IMR-90 (cell line): ENCODE results near the gene GZMB. TPM values are rescaled to one million over a fixed set of nuclear protein-coding genes. Genes with fewer than 3 reads are reported as not detected.
A peak's percentile ranks its signal among the peaks of the same experiment; 100 is the strongest.

Experiments
- ATAC-seq: fragments of 200-7000 bp; cut with Tn5 transposase; 2 replicates; pipeline ENCODE4 v1.9.1; 2020; ENCODE audit warnings: low read depth, mild to moderate bottlenecking, moderate library complexity
- BruUV-seq: library from RNA; stranded (reverse); fragments of 400-500 nt; replicated peaks from 2 replicates; lab custom pipeline; 2021; lab: Mats Ljungman, UMichigan
- CTCF ChIA-PET: fragments of 300-600 bp; formaldehyde crosslinking; extraction: SDS; loops from one replicate; lab custom pipeline; 2021; ENCODE audit warnings: antibody characterized with exemption; lab: Yijun Ruan, JAX
- POLR2A ChIA-PET: fragments of 300-600 bp; sonication (Branson Sonifier 250); formaldehyde crosslinking; loops from one replicate; lab custom pipeline; 2022; ENCODE audit warnings: antibody characterized with exemption; ENCODE audit not compliant: unreplicated experiment; lab: Charles Lee
- DNase-seq: peaks from one replicate; pipeline ENCODE4 v3.0.0; 2013
- H2AFZ ChIP-seq: replicated peaks from 2 replicates; pipeline ENCODE3; 2013; ENCODE audit warnings: low read length, mild to moderate bottlenecking; ENCODE audit not compliant: poor library complexity
- H2AK5ac ChIP-seq: 2 replicates; pipeline ENCODE4 v1.6.1; 2013; ENCODE audit warnings: low read depth, low read length, inconsistent platforms
- H2AK9ac ChIP-seq: replicated peaks from 2 replicates; pipeline ENCODE3; 2013; ENCODE audit warnings: mild to moderate bottlenecking, low read depth, low read length, moderate library complexity; ENCODE audit not compliant: poor library complexity
- H2BK120ac ChIP-seq: 2 replicates; pipeline ENCODE4 v1.6.1; 2013; ENCODE audit warnings: low read depth, low read length, inconsistent platforms
- H2BK15ac ChIP-seq: 3 replicates; pipeline ENCODE4 v1.6.1; 2013; ENCODE audit warnings: low read depth, low read length, inconsistent platforms
- H2BK20ac ChIP-seq: 2 replicates; pipeline ENCODE4 v1.6.1; 2013; ENCODE audit warnings: low read depth, mild to moderate bottlenecking, inconsistent platforms, low read length, moderate library complexity
- H2BK5ac ChIP-seq: 2 replicates; pipeline ENCODE4 v1.6.1; 2013; ENCODE audit warnings: mild to moderate bottlenecking, low read depth, low read length, inconsistent platforms; ENCODE audit not compliant: poor library complexity, severe bottlenecking
- H3K14ac ChIP-seq: replicated peaks from 2 replicates; pipeline ENCODE4 v1.6.1; 2013; ENCODE audit warnings: low read depth, low read length, inconsistent platforms
- H3K18ac ChIP-seq: 2 replicates; pipeline ENCODE4 v1.6.1; 2013; ENCODE audit warnings: low read depth, low read length, control low read depth
- H3K23ac ChIP-seq: 2 replicates; pipeline ENCODE4 v1.6.1; 2013; ENCODE audit warnings: low read depth, low read length, inconsistent platforms
- H3K27ac ChIP-seq: 2 replicates; pipeline ENCODE4 v1.5.1; 2013; ENCODE audit warnings: mild to moderate bottlenecking, control low read depth, low read length; ENCODE audit not compliant: insufficient read depth
- H3K27me3 ChIP-seq: 2 replicates; pipeline ENCODE4 v1.6.1; 2013; ENCODE audit warnings: low read length; ENCODE audit not compliant: control insufficient read depth, insufficient read depth
- H3K36me3 ChIP-seq: 2 replicates; pipeline ENCODE4 v1.6.1; 2013; ENCODE audit warnings: low read length, mixed read lengths; ENCODE audit not compliant: control insufficient read depth, insufficient read depth
- H3K4ac ChIP-seq: 2 replicates; pipeline ENCODE4 v1.6.1; 2013; ENCODE audit warnings: low read depth, low read length, inconsistent platforms
- H3K4me1 ChIP-seq: 2 replicates; pipeline ENCODE4 v1.6.1; 2013; ENCODE audit warnings: low read length, mixed read lengths; ENCODE audit not compliant: control insufficient read depth, insufficient read depth
- H3K4me2 ChIP-seq: 2 replicates; pipeline ENCODE4 v1.6.1; 2013; ENCODE audit warnings: low read depth, mild to moderate bottlenecking, control low read depth, low read length, moderate library complexity
- H3K4me3 ChIP-seq: 2 replicates; pipeline ENCODE4 v1.5.1; 2013; ENCODE audit warnings: low read depth, mild to moderate bottlenecking, control low read depth, low read length, moderate library complexity; ENCODE audit not compliant: insufficient read depth
- H3K56ac ChIP-seq: 2 replicates; pipeline ENCODE4 v1.6.1; 2013; ENCODE audit warnings: low read length, inconsistent platforms; ENCODE audit not compliant: insufficient read depth; ENCODE audit errors: extremely low read depth
- H3K79me1 ChIP-seq, 2 experiments: 2 replicates each; pipeline ENCODE4 v1.6.1; 2013; ENCODE audit warnings: low read length in 2 of 2, inconsistent platforms in 1 of 2, low read depth in 1 of 2
- H3K9ac ChIP-seq: 2 replicates; pipeline ENCODE4 v1.6.1; 2013; ENCODE audit warnings: low read depth, low read length, control low read depth
- H3K9me1 ChIP-seq: 2 replicates; pipeline ENCODE4 v1.6.1; 2013; ENCODE audit warnings: low read length, inconsistent platforms; ENCODE audit not compliant: insufficient read depth
- H3K9me3 ChIP-seq: 2 replicates; pipeline ENCODE4 v1.6.1; 2013; ENCODE audit warnings: low read length; ENCODE audit not compliant: control insufficient read depth, insufficient read depth
- H4K20me1 ChIP-seq: 2 replicates; pipeline ENCODE4 v1.6.1; 2013; ENCODE audit warnings: low read length, inconsistent platforms; ENCODE audit not compliant: insufficient read depth
- H4K5ac ChIP-seq: 2 replicates; pipeline ENCODE4 v1.6.1; 2013; ENCODE audit warnings: mild to moderate bottlenecking, low read depth, low read length, control low read depth
- H4K8ac ChIP-seq, 2 experiments: 2 replicates each; pipeline ENCODE4 v1.6.1; 2013; ENCODE audit warnings: low read depth in 2 of 2, low read length in 2 of 2, control low read depth in 1 of 2, inconsistent platforms in 1 of 2
- H4K91ac ChIP-seq: 2 replicates; pipeline ENCODE4 v1.6.1; 2013; ENCODE audit warnings: low read depth, low read length, inconsistent platforms; ENCODE audit not compliant: insufficient read depth
- BHLHE40 ChIP-seq: fragments of 150-350 bp; IDR thresholded peaks from 2 replicates; pipeline ENCODE4 v1.6.1; 2016; ENCODE audit warnings: mild to moderate bottlenecking, low read depth, low read length
- CEBPB ChIP-seq: IDR thresholded peaks from 2 replicates; pipeline ENCODE4 v1.6.1; 2012; ENCODE audit warnings: low read depth, low read length, improper control_type of control experiment
- CHD1 ChIP-seq: IDR thresholded peaks from 2 replicates; pipeline ENCODE4 v1.6.1; 2012; ENCODE audit warnings: low read depth, low read length, improper control_type of control experiment
- CTCF ChIP-seq: conservative IDR thresholded peaks from 2 replicates; pipeline ENCODE4 v1.5.1; 2012; ENCODE audit warnings: mild to moderate bottlenecking, low read depth, low read length, improper control_type of control experiment
- ELK1 ChIP-seq: fragments of 150-350 bp; IDR thresholded peaks from 2 replicates; pipeline ENCODE4 v1.6.1; 2016; ENCODE audit warnings: low read depth, mild to moderate bottlenecking, low read length, moderate library complexity, borderline replicate concordance
- FOS ChIP-seq: fragments of 150-350 bp; IDR thresholded peaks from 2 replicates; pipeline ENCODE4 v1.6.1; 2016; ENCODE audit warnings: low read depth, low read length
- MAFK ChIP-seq: IDR thresholded peaks from 2 replicates; pipeline ENCODE4 v1.6.1; 2012; ENCODE audit warnings: low read depth, low read length, improper control_type of control experiment
- MAZ ChIP-seq: IDR thresholded peaks from 2 replicates; pipeline ENCODE4 v1.6.1; 2012; ENCODE audit warnings: low read depth, mild to moderate bottlenecking, low read length, improper control_type of control experiment, moderate library complexity, borderline replicate concordance
- MXI1 ChIP-seq: IDR thresholded peaks from 2 replicates; pipeline ENCODE4 v1.6.1; 2012; ENCODE audit warnings: low read depth, mild to moderate bottlenecking, low read length, moderate library complexity, borderline replicate concordance
- NFE2L2 ChIP-seq: fragments of 150-350 bp; IDR thresholded peaks from 2 replicates; pipeline ENCODE4 v1.6.1; 2016; ENCODE audit warnings: low read depth, mild to moderate bottlenecking, low read length
- POLR2A ChIP-seq: IDR thresholded peaks from 2 replicates; pipeline ENCODE4 v1.6.1; 2012; ENCODE audit warnings: mild to moderate bottlenecking, low read depth, low read length
- RAD21 ChIP-seq: IDR thresholded peaks from 2 replicates; pipeline ENCODE4 v1.6.1; 2012; ENCODE audit warnings: low read length, improper control_type of control experiment
- RCOR1 ChIP-seq: IDR thresholded peaks from 2 replicates; pipeline ENCODE4 v1.6.1; 2012; ENCODE audit warnings: mild to moderate bottlenecking, low read length, improper control_type of control experiment; ENCODE audit not compliant: insufficient replicate concordance
- RFX5 ChIP-seq: IDR thresholded peaks from 2 replicates; pipeline ENCODE4 v1.8.0; 2012; ENCODE audit warnings: low read depth, mild to moderate bottlenecking, low read length, moderate library complexity
- SMC3 ChIP-seq: fragments of 150-350 bp; IDR thresholded peaks from 2 replicates; pipeline ENCODE4 v1.6.1; 2016; ENCODE audit warnings: low read depth, mild to moderate bottlenecking, antibody characterized with exemption, low read length, moderate library complexity
- USF2 ChIP-seq: fragments of 150-350 bp; IDR thresholded peaks from 2 replicates; pipeline ENCODE4 v1.6.1; 2017; ENCODE audit warnings: mild to moderate bottlenecking, antibody characterized with exemption, low read length, low read depth
- WGBS, 2 experiments: methylation state at CpG; one replicate each; pipeline versions ENCODE4 v1.1.5 to v1.1.7; 2013; ENCODE audit warnings: missing lambda C conversion rate in 2 of 2; ENCODE audit not compliant: insufficient read length in 1 of 2; ENCODE audit errors: extremely low coverage in 2 of 2; 5-methylcytosine and 5-hydroxymethylcytosine counted together
- dilution Hi-C: fragments of 300-500 bp; cut with HindIII; formaldehyde crosslinking; loops from one replicate; pipeline ENCODE4 v1.14.3; 2018; ENCODE audit warnings: low sequenced_read_pairs; ENCODE audit not compliant: unreplicated experiment
- in situ Hi-C: fragments of 300-500 bp; cut with MboI; formaldehyde crosslinking; loops from 3 replicates; pipeline ENCODE4 v1.14.3; 2019; ENCODE audit warnings: low sequenced_read_pairs, inconsistent platforms, mixed read lengths
- intact Hi-C: fragments of 100-400 bp; cut with micrococcal nuclease; formaldehyde crosslinking; loops from 2 replicates; pipeline ENCODE4 v1.10.0; 2022
- polyA plus RNA-seq, 3 experiments: library from polyadenylated mRNA; depleted of rRNA; stranded (reverse); fragments of >200 nt; gene quantifications; 2 replicates each; pipeline ENCODE4 v1.2.3, GENCODE V29; 2012; ENCODE audit warnings: low replicate concordance in 1 of 3
- total RNA-seq: library from RNA; depleted of rRNA; stranded (reverse); fragments of >200 nt; gene quantifications from 2 replicates; pipeline ENCODE4 v1.2.3, GENCODE V29; 2012

The GZMB gene
- total and polyA plus RNA-seq, 2 of the 4 experiments (the other 2 are of a cell fraction) = not detected

- peak; percentile 14; the same call in 1 of the 2 replicates for ATAC-seq
- no peak overlapping the region for H2AK5ac ChIP-seq
- in situ Hi-C loops = no loop called here
- H3K27me3 ChIP-seq = no peaks in the 10 kb centered on the region
- no peak overlapping the region for H4K5ac ChIP-seq
- no peak overlapping the region for H3K23ac ChIP-seq
- H3K9ac ChIP-seq = no peak overlapping the region
- H3K79me1 ChIP-seq = no peaks in the 10 kb centered on the region
- TF ChIP-seq USF2 = no peak
- no peak for TF ChIP-seq CTCF
- no peak for TF ChIP-seq SMC3
- no peak for TF ChIP-seq MXI1
- no peak for TF ChIP-seq ELK1
- TF ChIP-seq NFE2L2 = no peak
- TF ChIP-seq FOS = no peak
- TF ChIP-seq BHLHE40 = no peak
- no peak for TF ChIP-seq RAD21
- TF ChIP-seq CEBPB = no peak
- TF ChIP-seq CHD1 = no peak
- TF ChIP-seq RFX5 = no peak
- TF ChIP-seq MAZ = no peak
- no peak for TF ChIP-seq POLR2A
- TF ChIP-seq MAFK = no peak
- TF ChIP-seq RCOR1 = no peak
- H3K4ac ChIP-seq = no peak overlapping the region
- no peak overlapping the region for H3K4me3 ChIP-seq
- H2AFZ ChIP-seq = no peak overlapping the region
- dilution Hi-C loops = no loop called here
- no TSS peak for BruUV-seq
- H2BK120ac ChIP-seq = no peak overlapping the region
- H2BK15ac ChIP-seq = no peak overlapping the region
- POLR2A ChIA-PET = no interaction called here
- CTCF ChIA-PET = interaction anchor here (0.6 to 1.5 kb wide), 2 partner anchors 11 to 13 kb away, joined by 3 read pairs; no protein-coding TSS in a partner anchor
- H4K20me1 ChIP-seq = no peaks in the 10 kb centered on the region; the same call in 1 of the 2 replicates
- no peak overlapping the region for H2AK9ac ChIP-seq
- H3K9me3 ChIP-seq = no peaks in the 10 kb centered on the region
- H3K14ac ChIP-seq = no peak overlapping the region
- H2BK20ac ChIP-seq = no peak overlapping the region
- H3K27ac ChIP-seq = no peak overlapping the region
- H3K56ac ChIP-seq = no peak overlapping the region
- no peak overlapping the region for H4K91ac ChIP-seq
- H3K18ac ChIP-seq = no peak overlapping the region
- intact Hi-C loops = no loop called here
- no peak overlapping the region for H3K4me2 ChIP-seq
- no peak for DNase-seq
- no peaks in the 10 kb centered on the region for H3K4me1 ChIP-seq
- H4K8ac ChIP-seq = no peak overlapping the region
- no peaks in the 10 kb centered on the region for H3K9me1 ChIP-seq
- H3K36me3 ChIP-seq = no peaks in the 10 kb centered on the region
- no CpG with 5 or more reads among the region's 3 CpGs for WGBS, 2 experiments
- no peak overlapping the region for H2BK5ac ChIP-seq
Measured at GRCh38 chr14:24606297-24606696, 27.7 kb downstream of the GZMB start.
